CMK (cell line): Measurements from ENCODE around the gene ITGAV.
"Not testable (repeated sequence)": the region's sequence is repeated elsewhere in the genome, so short reads cannot be mapped to it uniquely, and the experiment has no call there.

Source experiments
- DNase-seq: peaks from one replicate; pipeline ENCODE4 v3.0.0-alpha.2; 2010; ENCODE audit warnings: low read depth

The ITGAV gene

GRCh38 chr2:186589612-186590349 is at the start of gene ITGAV:
Gene ITGAV (plus strand): TSS chr2:186590056. CDS start chr2:186590339, 283 bp downstream.
- peak; percentile 61 for DNase-seq

DNA sequence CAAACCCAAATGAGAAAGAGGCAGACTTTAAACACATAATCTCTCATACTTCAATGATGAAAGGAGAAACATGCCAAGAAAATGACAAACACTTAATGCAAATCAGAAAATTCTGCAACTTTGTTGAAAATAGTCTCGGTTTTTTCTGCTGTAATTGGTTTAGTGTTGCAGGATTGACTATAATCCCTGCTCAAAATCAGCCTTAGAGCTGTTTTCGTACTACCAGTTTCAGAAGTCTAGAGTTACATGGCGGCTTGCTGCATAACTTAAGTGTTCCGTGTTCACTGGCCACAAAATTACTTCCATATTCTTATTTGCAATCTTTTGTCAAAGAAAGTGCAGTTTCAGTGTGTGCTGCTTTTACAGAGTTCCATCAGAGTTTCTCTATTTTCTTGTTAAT is 48.9 kb upstream of the ITGAV start:
- no peak for DNase-seq

- no peak for DNase-seq
Measured at GRCh38 chr2:186542002-186542401, 47.9 kb upstream of the ITGAV start.

- DNase-seq: no peak
Measured at GRCh38 chr2:186543561-186544131, 46.2 kb upstream of the ITGAV start.

DNA sequence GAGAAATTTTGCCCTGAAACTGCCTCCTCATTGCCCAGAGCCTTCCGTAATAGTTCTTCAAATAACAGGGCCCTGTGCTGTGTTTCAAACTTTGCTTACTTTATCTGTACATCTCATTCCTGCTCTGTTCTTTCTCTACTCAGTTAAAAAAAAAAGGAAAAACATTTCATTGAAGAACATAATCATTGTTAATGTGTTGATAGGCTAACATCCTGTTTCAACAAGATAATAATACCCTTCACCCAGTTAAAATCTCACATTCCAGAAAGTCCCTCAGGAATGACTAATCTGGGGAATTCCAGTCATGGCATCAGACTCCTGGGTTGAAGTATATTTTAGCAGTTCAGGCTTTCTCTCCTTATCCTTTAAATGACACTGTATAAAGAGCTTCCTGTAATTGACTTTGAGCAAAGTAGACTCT is 45.6 kb upstream of the ITGAV start:
- no peak for DNase-seq

- DNase-seq: no peak
Measured at GRCh38 chr2:186546846-186547245, 43.0 kb upstream of the ITGAV start.

DNA sequence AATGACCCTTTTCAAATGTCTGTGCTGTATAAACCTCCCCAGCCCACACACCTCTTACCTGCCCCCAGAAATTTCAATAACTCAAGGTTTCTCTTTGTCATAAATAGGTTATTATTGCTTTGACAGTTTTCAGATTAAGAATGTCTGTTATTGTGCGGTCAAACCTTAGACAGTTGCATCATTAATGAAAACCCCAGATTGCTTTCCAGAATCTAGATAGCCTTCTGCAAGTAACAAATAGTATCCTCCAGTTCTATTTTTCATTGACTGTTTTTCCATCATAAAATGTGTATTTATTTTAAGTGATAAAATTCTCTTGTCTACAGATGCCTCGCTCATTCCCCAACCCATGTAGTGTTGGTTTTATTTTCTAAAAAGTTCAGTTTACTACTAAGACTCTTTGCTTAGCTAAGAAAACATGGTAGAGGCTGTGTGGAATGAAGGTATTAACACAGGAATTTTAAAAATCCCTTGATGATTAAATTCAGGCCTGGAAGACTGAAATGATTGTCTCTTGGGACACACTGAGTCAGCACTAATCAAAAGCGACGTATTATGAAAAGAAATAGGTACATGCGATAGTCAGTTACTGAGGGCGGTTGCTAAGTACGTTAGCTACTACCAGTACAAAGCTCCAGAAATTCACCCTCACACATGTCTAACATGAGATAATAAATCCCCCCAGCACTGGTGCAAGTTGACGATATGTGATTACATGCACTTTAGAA is 38.4 kb upstream of the ITGAV start:
- DNase-seq: no peak

DNA sequence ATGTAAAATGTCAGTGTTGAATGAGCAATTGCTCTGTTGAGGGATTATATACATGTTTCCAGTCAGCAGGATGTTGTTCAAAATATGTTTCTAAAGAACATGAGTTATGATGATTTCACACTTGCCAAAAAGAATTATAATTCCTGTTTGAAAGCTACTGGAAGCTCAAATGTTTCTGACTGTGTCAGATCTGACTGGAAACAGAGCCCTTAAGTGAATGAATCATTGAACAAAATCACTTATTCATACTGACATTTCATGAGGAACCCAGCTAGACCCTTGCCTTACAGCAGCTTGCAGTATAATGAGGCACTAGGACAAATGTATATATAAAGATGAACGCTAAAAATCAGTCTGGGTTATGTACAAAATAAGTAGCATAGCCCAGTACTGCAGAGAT is 35.4 kb upstream of the ITGAV start:
- DNase-seq: no peak

GRCh38 chr2:186554850-186555671 is 34.8 kb upstream of the ITGAV start:
- DNase-seq: no peak

GRCh38 chr2:186558512-186559276 is 31.2 kb upstream of the ITGAV start:
- DNase-seq: no peak

GRCh38 chr2:186559370-186559769 is 30.5 kb upstream of the ITGAV start:
- DNase-seq: no peak

- DNase-seq: no peak
Measured at GRCh38 chr2:186559848-186560247, 30.0 kb upstream of the ITGAV start.

GRCh38 chr2:186560254-186560653 is 29.6 kb upstream of the ITGAV start:
- no peak for DNase-seq

DNA sequence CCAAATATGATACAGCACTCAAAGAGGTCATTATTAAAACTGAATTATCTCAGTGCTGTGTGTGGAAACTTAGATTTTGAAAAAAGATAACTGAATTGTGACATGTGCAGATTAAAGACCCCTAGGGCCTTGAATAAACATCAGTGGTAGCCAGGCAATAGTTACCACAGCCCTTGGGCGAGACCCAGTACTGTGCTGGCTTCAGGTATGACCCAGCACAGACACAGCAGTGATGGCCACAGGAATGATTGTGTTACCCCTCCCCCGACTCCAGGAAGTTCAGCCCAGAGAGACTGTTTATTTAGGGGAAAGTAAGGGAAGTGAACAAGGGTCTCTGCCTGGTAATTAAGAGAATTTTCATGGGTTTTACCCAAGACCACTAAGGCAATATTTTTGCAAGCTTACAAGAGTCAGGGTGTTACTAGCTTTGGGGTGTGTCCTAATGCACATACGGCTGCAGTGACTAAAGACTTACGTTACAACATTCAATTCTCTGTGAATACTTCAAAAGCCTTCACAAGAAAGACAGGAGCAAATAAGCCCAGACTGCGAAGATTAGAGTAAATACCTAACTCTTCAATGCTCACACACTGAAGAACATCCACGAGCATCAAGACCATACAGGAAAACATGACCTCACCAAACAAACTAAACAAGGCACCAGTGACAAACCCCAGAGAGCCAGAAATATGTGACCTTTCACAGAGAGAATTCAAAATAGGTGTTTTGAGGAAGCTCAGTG is 28.2 kb upstream of the ITGAV start:
- no peak for DNase-seq

GRCh38 chr2:186562209-186562578 is 27.7 kb upstream of the ITGAV start:
- DNase-seq: no peak

- DNase-seq: not testable (repeated sequence)
Measured at GRCh38 chr2:186568600-186568999, 21.3 kb upstream of the ITGAV start.

- not testable (repeated sequence) for DNase-seq
Measured at GRCh38 chr2:186569127-186569526, 20.7 kb upstream of the ITGAV start.

DNA sequence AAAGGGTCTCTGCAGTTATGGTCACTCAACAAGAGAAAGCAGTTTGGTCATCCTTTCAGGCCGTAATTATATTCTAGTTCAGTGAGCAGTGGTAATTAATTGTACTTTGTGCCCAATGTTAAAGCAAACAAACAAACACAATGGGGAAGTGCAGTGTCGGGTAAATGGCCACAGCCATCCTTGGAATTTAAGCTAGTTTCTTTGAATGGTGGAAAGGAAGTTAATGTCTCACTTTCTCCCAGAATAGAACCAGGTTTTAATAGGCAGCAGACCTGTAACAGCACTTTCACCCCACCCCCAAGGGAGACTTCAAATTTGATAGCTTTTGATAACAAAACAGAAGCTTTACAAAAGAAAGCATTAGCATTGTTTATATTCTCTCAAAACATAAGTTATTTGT is 20.0 kb upstream of the ITGAV start:
- DNase-seq: no peak

DNA sequence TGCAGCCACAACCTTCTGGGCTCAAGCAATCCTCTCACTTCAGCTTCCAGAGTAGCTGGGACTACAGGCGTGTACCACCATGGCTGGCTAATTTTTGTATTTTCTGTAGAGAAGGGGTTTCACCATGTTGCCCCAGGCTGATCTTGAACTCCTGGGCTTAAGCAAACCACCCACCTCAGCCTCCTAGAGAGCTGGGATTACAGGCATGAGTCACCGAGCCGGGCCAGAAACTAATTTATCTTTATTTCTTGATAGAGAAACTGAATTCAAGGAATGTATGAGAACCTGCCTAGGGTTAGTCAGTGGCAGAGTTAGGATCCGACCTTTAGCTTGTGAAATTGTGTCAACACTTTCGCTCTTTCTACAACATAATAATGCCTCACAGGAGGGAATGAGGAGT is 19.3 kb upstream of the ITGAV start:
- no peak for DNase-seq

DNA sequence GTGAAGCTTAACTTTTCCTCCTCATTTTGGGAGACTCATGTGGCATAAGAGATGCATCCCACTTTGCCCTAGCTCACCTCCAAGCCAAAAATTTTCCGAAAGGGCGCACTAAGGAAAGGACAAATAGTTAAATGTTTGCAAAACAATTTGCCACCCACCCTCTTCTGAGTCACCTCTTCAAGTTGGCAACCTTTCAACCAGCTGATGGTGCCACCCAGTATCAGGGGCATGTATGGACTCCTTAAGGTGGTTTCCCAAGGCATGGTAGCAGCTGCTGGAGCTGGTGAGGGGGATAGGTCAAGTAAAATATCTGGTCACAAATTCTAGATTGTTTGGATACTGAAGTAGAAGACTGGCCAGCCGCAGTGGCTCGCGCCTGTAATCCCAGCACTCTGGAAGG is 17.2 kb upstream of the ITGAV start:
- DNase-seq: no peak

- DNase-seq: no peak
Measured at GRCh38 chr2:186573531-186573930, 16.3 kb upstream of the ITGAV start.
